ENCODE results near the gene CYTH2. TPM values are rescaled to one million over a fixed set of nuclear protein-coding genes. Genes with fewer than 3 reads are reported as not detected.
A peak's percentile ranks its signal among the peaks of the same experiment; 100 is the strongest.

The CYTH2 gene
- total and polyA plus RNA-seq, 12 donors = 26.3 to 93.5 (median 52.8) TPM

- Histone ChIP-seq H3K36me3 (replicated peaks in 1 of 2) (peaks cover 0 to 36% of the 10 kb centered on the region in 2 donors), H3K27ac (peak overlapping the region in 4 of 5 donors; percentile 73 to 96 (median 95)), H3K4me3 (peak overlapping the region in 3 of 4 donors; percentile 78 to 94 (median 83)), H3K4me1 (replicated peaks in 1 of 2) (peaks cover 8 to 14% of the 10 kb centered on the region in 2 donors), H3K27me3 (no peaks in the 10 kb centered on the region), H3K9me3 (replicated peaks in 1 of 3) (no peaks in the 10 kb centered on the region)
- intact Hi-C loops (cut with DNase I) = no loop called here
- 0% methylated on average over 13 to 36 of the region's 36 CpGs for WGBS, 4 donors
- TF ChIP-seq CTCF (IDR thresholded peaks at IDR 0.05) (no peak), POLR2A (IDR thresholded peaks at IDR 0.05) (no peak)
- DNase-seq = peak; percentile 99 to 100 (median 100)
These were observed 339 bp upstream of the CYTH2 start for GRCh38 chr19:48468772-48469288.

GRCh38 chr19:48469934-48470680, 938 bp downstream of the CYTH2 start:
- intact Hi-C loops (cut with DNase I) = no loop called here
- peaks cover 0 to 49% of the 10 kb centered on the region in 2 donors for H3K36me3 ChIP-seq (replicated peaks in 1 of 2)
- H3K4me3 ChIP-seq = peak overlapping the region in 3 of 4 donors; percentile 78 to 94 (median 83)
- no peak for TF ChIP-seq CTCF (IDR thresholded peaks at IDR 0.05)
- no peak for TF ChIP-seq POLR2A (IDR thresholded peaks at IDR 0.05)
- peak in 1 of 7 donors; percentile 27 for DNase-seq
- no peaks in the 10 kb centered on the region for H3K9me3 ChIP-seq (replicated peaks in 1 of 3)
- whole genome bisulfite sequencing, 4 donors = 35 to 44% (median 42%) methylated on average over 17 to 20 of the region's 20 CpGs
- no peaks in the 10 kb centered on the region for H3K27me3 ChIP-seq
- H3K27ac ChIP-seq = peak overlapping the region in 3 of 5 donors; percentile 73 to 96 (median 96)
- H3K4me1 ChIP-seq (replicated peaks in 1 of 2) = peaks cover 10 to 19% of the 10 kb centered on the region in 2 donors

GRCh38 chr19:48470856-48471255, 1.7 kb downstream of the CYTH2 start:
- Histone ChIP-seq H3K4me1 (replicated peaks in 1 of 2) (peaks cover 17 to 26% of the 10 kb centered on the region in 2 donors), H3K27ac (no peak overlapping the region), H3K4me3 (no peak overlapping the region), H3K36me3 (replicated peaks in 1 of 2) (peaks cover 0 to 57% of the 10 kb centered on the region in 2 donors), H3K27me3 (no peaks in the 10 kb centered on the region), H3K9me3 (replicated peaks in 1 of 3) (no peaks in the 10 kb centered on the region)
- DNase-seq = peak in 1 of 7 donors; percentile 19
- WGBS, 4 donors = 90 to 98% (median 92%) methylated on average over 9 to 10 of the region's 10 CpGs
- intact Hi-C loops (cut with DNase I) = no loop called here
- TF ChIP-seq POLR2A (IDR thresholded peaks at IDR 0.05) (no peak), CTCF (IDR thresholded peaks at IDR 0.05) (no peak)

GRCh38 chr19:48471836-48472235, 2.7 kb downstream of the CYTH2 start:
- Histone ChIP-seq H3K4me1 (replicated peaks in 1 of 2) (peaks cover 17 to 29% of the 10 kb centered on the region in 2 donors), H3K9me3 (replicated peaks in 1 of 3) (no peaks in the 10 kb centered on the region), H3K27me3 (no peaks in the 10 kb centered on the region), H3K36me3 (replicated peaks in 1 of 2) (peaks cover 0 to 66% of the 10 kb centered on the region in 2 donors), H3K4me3 (no peak overlapping the region), H3K27ac (no peak overlapping the region)
- intact Hi-C loops (cut with DNase I) = no loop called here
- WGBS, 4 donors = 91 to 97% (median 92%) methylated on average over 4 of the region's 4 CpGs
- DNase-seq = peak in 1 of 7 donors; percentile 11
- TF ChIP-seq POLR2A (IDR thresholded peaks at IDR 0.05) (no peak), CTCF (IDR thresholded peaks at IDR 0.05) (no peak)
